Measurements from ENCODE around the gene ERAP2.

ERAP2 gene

DNA sequence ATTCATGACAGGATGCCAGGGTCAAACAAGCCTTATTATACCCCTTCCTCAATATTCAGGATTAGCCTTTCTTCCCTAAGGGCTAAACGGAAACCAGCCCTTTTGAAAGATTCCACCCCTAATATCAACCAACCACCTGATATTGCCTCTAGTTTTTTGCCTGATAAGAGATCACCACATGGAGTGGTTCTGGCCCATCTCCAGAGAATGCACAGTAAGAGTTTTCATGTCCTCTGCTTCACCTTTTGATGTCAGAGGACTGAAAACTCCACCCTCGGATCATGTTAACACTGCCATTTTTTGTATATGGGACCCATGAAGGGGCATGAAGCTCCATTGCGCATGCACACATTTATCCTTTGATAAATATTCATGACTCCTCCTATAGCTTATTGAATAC, 53.8 kb downstream of the ERAP2 start:
- TF ChIP-seq YY1 (IDR thresholded peaks at IDR 0.05; ENCODE audit: low read depth), result no peak

DNA sequence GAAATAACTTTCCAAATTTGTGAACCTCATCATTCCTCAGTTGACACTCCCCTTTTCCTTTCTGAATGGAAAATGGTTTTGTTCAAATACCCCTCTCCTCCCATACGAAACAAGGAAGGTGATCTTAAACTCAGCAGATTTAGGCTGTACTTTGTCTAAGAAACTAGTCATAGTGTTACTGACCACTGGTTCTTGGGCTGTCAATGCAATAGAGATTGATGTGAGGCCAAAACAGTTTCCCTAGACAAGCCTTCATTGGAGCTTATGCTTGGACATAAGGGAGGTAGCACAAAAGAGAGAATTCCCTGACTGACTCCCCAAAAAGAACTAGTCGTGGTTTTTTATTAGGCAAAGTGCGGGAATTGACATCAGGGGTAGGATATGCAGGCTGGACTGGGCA, 54.3 kb downstream of the ERAP2 start:
- TF ChIP-seq TCF12 (IDR thresholded peaks at IDR 0.05; ENCODE audit: low read depth) (no peak), RAD21 (IDR thresholded peaks at IDR 0.05; ENCODE audit: low read depth) (no peak), CREB1 (IDR thresholded peaks at IDR 0.05; ENCODE audit: low read depth) (no peak), CEBPB (IDR thresholded peaks at IDR 0.05) (no peak), EP300 (IDR thresholded peaks at IDR 0.05; ENCODE audit: borderline replicate concordance) (no peak)
- TF ChIP-seq, protein P1, sequence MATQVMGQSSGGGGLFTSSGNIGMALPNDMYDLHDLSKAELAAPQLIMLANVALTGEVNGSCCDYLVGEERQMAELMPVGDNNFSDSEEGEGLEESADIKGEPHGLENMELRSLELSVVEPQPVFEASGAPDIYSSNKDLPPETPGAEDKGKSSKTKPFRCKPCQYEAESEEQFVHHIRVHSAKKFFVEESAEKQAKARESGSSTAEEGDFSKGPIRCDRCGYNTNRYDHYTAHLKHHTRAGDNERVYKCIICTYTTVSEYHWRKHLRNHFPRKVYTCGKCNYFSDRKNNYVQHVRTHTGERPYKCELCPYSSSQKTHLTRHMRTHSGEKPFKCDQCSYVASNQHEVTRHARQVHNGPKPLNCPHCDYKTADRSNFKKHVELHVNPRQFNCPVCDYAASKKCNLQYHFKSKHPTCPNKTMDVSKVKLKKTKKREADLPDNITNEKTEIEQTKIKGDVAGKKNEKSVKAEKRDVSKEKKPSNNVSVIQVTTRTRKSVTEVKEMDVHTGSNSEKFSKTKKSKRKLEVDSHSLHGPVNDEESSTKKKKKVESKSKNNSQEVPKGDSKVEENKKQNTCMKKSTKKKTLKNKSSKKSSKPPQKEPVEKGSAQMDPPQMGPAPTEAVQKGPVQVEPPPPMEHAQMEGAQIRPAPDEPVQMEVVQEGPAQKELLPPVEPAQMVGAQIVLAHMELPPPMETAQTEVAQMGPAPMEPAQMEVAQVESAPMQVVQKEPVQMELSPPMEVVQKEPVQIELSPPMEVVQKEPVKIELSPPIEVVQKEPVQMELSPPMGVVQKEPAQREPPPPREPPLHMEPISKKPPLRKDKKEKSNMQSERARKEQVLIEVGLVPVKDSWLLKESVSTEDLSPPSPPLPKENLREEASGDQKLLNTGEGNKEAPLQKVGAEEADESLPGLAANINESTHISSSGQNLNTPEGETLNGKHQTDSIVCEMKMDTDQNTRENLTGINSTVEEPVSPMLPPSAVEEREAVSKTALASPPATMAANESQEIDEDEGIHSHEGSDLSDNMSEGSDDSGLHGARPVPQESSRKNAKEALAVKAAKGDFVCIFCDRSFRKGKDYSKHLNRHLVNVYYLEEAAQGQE (IDR thresholded peaks at IDR 0.05; ENCODE audit: low read depth), result no peak
- TF ChIP-seq, protein P2, sequence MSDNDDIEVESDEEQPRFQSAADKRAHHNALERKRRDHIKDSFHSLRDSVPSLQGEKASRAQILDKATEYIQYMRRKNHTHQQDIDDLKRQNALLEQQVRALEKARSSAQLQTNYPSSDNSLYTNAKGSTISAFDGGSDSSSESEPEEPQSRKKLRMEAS (IDR thresholded peaks at IDR 0.05), result no peak

GRCh38 chr5:96931605-96932004, 55.3 kb downstream of the ERAP2 start:
- TF ChIP-seq TEAD4 (IDR thresholded peaks at IDR 0.05) (no peak), ZBTB7A (IDR thresholded peaks at IDR 0.05; ENCODE audit: low read depth) (no peak), EGR1 (IDR thresholded peaks at IDR 0.05) (no peak), TAF1 (IDR thresholded peaks at IDR 0.05; ENCODE audit: low read depth) (no peak), RAD21 (IDR thresholded peaks at IDR 0.05; ENCODE audit: low read depth) (no peak), FOXM1 (IDR thresholded peaks at IDR 0.05; ENCODE audit: borderline replicate concordance, low read depth) (no peak), CEBPB (IDR thresholded peaks at IDR 0.05) (no peak), NFIC (IDR thresholded peaks at IDR 0.05) (no peak), YY1 (IDR thresholded peaks at IDR 0.05; ENCODE audit: low read depth) (no peak), CREB1 (IDR thresholded peaks at IDR 0.05; ENCODE audit: low read depth) (no peak), TCF12 (IDR thresholded peaks at IDR 0.05; ENCODE audit: low read depth) (no peak), EP300 (IDR thresholded peaks at IDR 0.05; ENCODE audit: borderline replicate concordance) (no peak)
- TF ChIP-seq, protein P3, sequence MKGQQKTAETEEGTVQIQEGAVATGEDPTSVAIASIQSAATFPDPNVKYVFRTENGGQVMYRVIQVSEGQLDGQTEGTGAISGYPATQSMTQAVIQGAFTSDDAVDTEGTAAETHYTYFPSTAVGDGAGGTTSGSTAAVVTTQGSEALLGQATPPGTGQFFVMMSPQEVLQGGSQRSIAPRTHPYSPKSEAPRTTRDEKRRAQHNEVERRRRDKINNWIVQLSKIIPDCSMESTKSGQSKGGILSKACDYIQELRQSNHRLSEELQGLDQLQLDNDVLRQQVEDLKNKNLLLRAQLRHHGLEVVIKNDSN (IDR thresholded peaks at IDR 0.05), result no peak
- TF ChIP-seq, protein P2 (IDR thresholded peaks at IDR 0.05), result no peak
- TF ChIP-seq, protein P1 (IDR thresholded peaks at IDR 0.05; ENCODE audit: low read depth), result no peak

DNA sequence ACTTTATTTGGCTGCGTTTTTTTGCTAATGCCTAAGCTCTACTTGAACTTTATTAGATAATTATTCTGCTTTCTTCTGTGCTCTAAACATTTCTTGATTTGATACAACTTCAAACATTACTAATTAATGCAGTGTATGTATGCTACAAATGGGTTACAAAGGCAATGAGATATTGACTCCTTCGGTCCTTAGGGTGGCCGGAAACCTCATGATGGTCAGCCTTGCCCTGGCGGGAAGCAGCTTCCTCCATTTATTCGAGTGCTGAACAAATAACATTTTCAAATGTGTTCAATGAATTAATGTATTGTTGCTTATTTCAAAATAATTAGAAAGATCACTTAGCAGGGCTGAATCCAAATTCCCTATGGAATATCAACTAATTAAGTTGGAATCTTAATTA, 55.7 kb downstream of the ERAP2 start:
- TF ChIP-seq CEBPB (IDR thresholded peaks at IDR 0.05) (no peak), ZBTB7A (IDR thresholded peaks at IDR 0.05; ENCODE audit: low read depth) (no peak), NFIC (IDR thresholded peaks at IDR 0.05) (no peak), EGR1 (IDR thresholded peaks at IDR 0.05) (no peak), TEAD4 (IDR thresholded peaks at IDR 0.05) (no peak), EP300 (IDR thresholded peaks at IDR 0.05; ENCODE audit: borderline replicate concordance) (no peak), RAD21 (IDR thresholded peaks at IDR 0.05; ENCODE audit: low read depth) (no peak), TCF12 (IDR thresholded peaks at IDR 0.05; ENCODE audit: low read depth) (no peak)
- TF ChIP-seq, protein P1 (IDR thresholded peaks at IDR 0.05; ENCODE audit: low read depth), result no peak
- TF ChIP-seq, protein P2 (IDR thresholded peaks at IDR 0.05), result no peak

DNA sequence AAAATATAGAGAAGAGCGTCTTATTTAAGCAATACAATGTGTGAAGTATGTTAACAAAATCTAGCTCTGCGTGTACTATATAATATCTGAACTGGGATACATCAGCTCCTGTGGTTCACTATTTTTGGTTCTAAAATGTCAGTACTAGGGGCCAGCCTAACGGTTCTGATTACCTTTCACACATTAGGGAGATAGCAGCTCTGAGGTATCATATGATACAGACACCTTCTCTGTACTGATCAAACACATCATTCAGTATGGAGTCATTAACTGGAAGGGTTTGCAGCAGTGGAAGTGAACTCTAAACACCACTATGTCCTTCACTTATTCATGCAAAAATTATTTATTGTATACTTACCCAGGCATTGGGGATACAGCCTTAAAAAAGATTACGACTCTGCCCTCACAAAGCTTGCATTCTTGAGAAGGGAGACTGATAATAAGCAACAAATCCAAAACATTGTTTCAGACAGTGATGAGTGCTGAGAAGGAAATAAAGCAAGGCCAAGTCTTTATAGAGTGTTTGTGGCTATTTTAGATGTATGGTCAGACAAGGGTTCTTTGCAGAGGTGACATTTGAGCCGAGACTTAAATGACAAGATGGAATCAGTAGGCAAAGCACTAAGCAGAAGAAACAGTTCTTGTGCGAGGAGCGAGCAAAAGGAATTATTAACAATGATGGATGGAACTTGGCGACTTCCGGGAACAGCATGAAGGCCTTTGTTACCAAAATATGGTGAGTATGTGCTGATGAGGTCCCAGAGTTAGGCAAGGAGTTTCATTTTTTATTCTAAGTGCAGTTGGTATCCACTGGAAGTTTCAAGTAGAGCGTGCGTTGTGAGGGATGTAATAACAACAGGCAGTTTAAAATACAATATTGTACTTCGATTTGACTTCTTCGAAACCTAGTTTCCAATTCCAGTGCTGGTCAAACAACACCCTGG, 57.7 kb downstream of the ERAP2 start:
- TF ChIP-seq EP300 (IDR thresholded peaks at IDR 0.05; ENCODE audit: borderline replicate concordance) (no peak), CREB1 (IDR thresholded peaks at IDR 0.05; ENCODE audit: low read depth) (no peak), EGR1 (IDR thresholded peaks at IDR 0.05) (no peak), ZBTB7A (IDR thresholded peaks at IDR 0.05; ENCODE audit: low read depth) (no peak), TAF1 (IDR thresholded peaks at IDR 0.05; ENCODE audit: low read depth) (no peak), RAD21 (IDR thresholded peaks at IDR 0.05; ENCODE audit: low read depth) (no peak), TEAD4 (IDR thresholded peaks at IDR 0.05) (no peak), NFIC (IDR thresholded peaks at IDR 0.05) (no peak), CEBPB (IDR thresholded peaks at IDR 0.05) (no peak), YY1 (IDR thresholded peaks at IDR 0.05; ENCODE audit: low read depth) (no peak), FOXM1 (IDR thresholded peaks at IDR 0.05; ENCODE audit: borderline replicate concordance, low read depth) (no peak)
- TF ChIP-seq, protein P1 (IDR thresholded peaks at IDR 0.05; ENCODE audit: low read depth), result no peak
- TF ChIP-seq, protein P2 (IDR thresholded peaks at IDR 0.05), result no peak
- TF ChIP-seq, protein P3 (IDR thresholded peaks at IDR 0.05), result no peak
